ENCODE measurements around the gene HOXD10.

The HOXD10 gene

DNA sequence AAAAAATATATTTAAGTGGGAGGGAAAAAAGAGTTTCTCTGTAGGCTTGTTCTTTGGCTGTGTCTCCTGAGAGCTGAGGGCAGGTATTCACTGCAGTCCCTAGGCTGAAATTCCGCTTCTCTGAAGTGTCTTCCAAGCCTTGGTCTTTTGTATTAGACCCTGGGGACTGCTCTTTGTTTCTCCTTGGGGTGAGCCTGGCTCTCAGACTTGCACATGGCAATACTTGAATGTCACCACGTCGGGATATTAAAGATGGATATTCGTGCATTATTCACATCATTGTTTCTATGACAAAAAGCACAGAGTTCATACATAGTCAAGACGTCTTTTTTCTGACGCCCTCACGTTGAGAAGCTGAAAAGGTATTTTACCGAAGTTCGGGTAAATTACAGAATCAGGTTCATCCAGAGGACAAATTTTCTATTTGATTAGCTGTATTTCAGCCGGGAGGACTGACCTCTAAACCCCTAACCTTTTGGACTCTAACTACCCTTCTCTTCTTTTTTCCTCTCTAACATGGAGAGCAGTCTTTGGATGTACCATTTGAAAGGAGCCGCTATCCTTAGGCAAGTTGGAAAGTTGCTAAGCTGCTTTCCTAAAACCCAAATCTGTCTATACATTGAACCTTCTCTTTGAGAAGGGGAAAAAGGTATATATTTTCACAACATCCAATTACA is 38.1 kb downstream of the HOXD10 start:
- Histone ChIP-seq H3K27ac (ENCODE audit: low read length) (no peak overlapping the region), H3K36me3 (ENCODE audit: control insufficient read depth in 1 of 2, insufficient read depth in 2 of 2, low read length in 2 of 2) (no peaks in the 10 kb centered on the region), H3K4me1 (ENCODE audit: control insufficient read depth in 1 of 2, insufficient read depth in 2 of 2, low read length in 2 of 2) (peaks cover 0 to 34% of the 10 kb centered on the region in 2 donors), H3K9me3 (ENCODE audit: control insufficient read depth in 1 of 2, low read length in 2 of 2) (no peaks in the 10 kb centered on the region), H3K4me3 (ENCODE audit: low read depth in 1 of 2, low read length in 2 of 2) (no peak overlapping the region), H3K27me3 (ENCODE audit: low read depth, low read length) (peaks cover 52% of the 10 kb centered on the region)

DNA sequence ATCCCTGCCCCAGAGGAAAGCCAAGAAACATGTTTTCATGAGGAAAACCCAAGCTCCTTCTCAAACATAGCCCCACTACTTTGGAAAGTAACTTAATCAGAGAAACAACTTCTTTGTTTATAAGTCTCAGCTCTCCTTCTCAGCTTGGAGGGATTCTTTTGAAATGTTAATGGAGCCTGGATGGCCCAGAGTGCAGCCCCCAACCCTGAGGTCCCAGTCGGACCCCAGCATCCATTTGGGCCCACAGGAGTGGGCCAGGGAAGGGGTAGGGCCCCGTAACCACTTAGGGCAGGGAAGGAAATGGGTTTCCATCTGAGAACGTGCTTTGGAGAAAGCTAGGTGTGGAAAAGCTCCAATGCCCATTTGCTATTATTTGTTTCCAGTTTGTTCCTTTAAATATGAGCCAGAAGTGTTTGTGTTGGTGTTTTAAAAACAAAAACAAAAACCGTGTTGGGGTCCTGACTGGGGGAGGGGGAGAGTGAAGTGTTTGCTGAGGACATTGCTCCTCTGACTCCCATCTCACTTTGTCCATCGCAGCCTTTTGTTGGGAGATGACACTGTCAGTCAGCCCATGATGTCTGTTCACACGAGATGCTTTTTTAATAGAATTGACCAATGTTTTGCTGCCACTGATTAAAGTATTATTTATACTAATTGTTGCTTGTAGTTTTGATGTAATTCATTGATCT is 38.9 kb downstream of the HOXD10 start:
- H3K27me3 ChIP-seq (ENCODE audit: low read depth, low read length), result peaks cover 52% of the 10 kb centered on the region
- no peaks in the 10 kb centered on the region for H3K36me3 ChIP-seq (ENCODE audit: control insufficient read depth in 1 of 2, insufficient read depth in 2 of 2, low read length in 2 of 2)
- H3K9me3 ChIP-seq (ENCODE audit: control insufficient read depth in 1 of 2, low read length in 2 of 2), result no peaks in the 10 kb centered on the region
- no peak overlapping the region for H3K4me3 ChIP-seq (ENCODE audit: low read depth in 1 of 2, low read length in 2 of 2)
- H3K4me1 ChIP-seq (ENCODE audit: control insufficient read depth in 1 of 2, insufficient read depth in 2 of 2, low read length in 2 of 2), result peaks cover 0 to 42% of the 10 kb centered on the region in 2 donors
- no peak overlapping the region for H3K27ac ChIP-seq (ENCODE audit: low read length)

DNA sequence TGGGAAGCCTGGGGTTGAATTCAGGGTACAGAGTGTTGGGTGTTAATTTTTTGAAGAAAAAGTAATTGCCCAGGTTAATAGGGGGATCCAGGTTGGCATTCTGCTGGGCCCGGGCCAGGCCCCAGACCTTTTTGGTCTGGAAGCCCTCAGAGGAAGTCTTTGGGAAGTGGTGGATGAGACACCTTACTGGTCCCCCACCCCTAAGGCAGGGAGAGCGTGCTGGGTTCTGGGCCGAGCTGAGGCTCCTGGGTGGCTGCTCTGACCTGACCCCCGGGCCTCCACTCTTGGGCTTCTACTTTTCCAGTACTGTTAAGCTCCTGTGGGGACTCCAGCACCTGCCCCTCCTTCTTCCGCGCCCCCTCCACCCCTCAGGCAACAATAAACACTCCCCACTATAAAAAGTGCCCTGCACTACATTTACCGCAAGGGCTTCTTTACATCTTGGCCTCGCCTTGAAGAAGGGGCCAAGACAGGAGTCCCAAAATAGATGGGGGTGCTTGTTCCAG is 39.8 kb downstream of the HOXD10 start:
- Histone ChIP-seq H3K27me3 (ENCODE audit: low read depth, low read length) (peaks cover 55% of the 10 kb centered on the region), H3K27ac (ENCODE audit: low read length) (no peak overlapping the region), H3K9me3 (ENCODE audit: control insufficient read depth in 1 of 2, low read length in 2 of 2) (no peaks in the 10 kb centered on the region), H3K36me3 (ENCODE audit: control insufficient read depth in 1 of 2, insufficient read depth in 2 of 2, low read length in 2 of 2) (no peaks in the 10 kb centered on the region), H3K4me1 (ENCODE audit: control insufficient read depth in 1 of 2, insufficient read depth in 2 of 2, low read length in 2 of 2) (peaks cover 0 to 43% of the 10 kb centered on the region in 2 donors), H3K4me3 (ENCODE audit: low read depth in 1 of 2, low read length in 2 of 2) (no peak overlapping the region)

DNA sequence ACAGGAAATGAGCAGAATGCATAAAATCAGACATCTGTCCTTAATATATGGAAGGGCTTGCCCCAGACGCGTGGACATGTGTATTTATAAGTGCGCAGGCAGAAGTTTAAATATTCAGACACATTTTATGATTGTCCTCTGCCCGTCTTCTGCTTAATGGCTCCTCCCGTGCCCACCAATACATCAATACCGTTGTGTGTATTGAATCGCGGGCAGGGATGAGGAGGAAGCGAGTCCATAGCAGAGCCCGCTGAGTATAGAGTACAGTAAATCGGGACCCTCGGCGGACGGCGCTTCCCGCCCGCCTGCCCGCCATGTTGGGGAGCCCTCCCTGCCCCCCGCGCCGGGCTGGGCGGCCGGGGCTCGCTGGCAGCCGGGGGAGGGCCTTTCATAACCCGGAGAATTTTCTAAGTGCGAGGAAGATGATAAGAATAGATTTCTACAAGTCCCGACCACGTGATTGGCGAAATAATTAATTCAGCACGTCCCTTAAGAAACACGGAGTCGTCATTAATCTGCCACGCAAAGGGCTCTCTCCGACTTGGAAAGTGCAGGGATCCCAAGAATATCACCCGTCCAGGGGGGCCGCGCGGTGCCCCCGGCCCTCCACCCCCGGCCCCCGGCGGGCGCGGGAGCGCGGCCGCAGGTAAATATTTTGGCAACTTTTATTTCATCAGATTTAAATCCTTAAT is 40.4 kb downstream of the HOXD10 start, which contains the start of gene HOXD3:
Gene HOXD3, plus strand, starts transcription at position 501 of the 692 bp plus-strand sequence. CDS start 11,808 bp downstream, outside the sequence.
- H3K4me1 ChIP-seq (ENCODE audit: control insufficient read depth in 1 of 2, insufficient read depth in 2 of 2, low read length in 2 of 2), result peaks cover 0 to 38% of the 10 kb centered on the region in 2 donors
- no peaks in the 10 kb centered on the region for H3K36me3 ChIP-seq (ENCODE audit: control insufficient read depth in 1 of 2, insufficient read depth in 2 of 2, low read length in 2 of 2)
- H3K27me3 ChIP-seq (ENCODE audit: low read depth, low read length), result peaks cover 56% of the 10 kb centered on the region
- H3K4me3 ChIP-seq (ENCODE audit: low read depth in 1 of 2, low read length in 2 of 2), result peak within 1 kb of the TSS; percentile 30 to 48
- no peaks in the 10 kb centered on the region for H3K9me3 ChIP-seq (ENCODE audit: control insufficient read depth in 1 of 2, low read length in 2 of 2)
- no peak within 1 kb of the TSS for H3K27ac ChIP-seq (ENCODE audit: low read length)

DNA sequence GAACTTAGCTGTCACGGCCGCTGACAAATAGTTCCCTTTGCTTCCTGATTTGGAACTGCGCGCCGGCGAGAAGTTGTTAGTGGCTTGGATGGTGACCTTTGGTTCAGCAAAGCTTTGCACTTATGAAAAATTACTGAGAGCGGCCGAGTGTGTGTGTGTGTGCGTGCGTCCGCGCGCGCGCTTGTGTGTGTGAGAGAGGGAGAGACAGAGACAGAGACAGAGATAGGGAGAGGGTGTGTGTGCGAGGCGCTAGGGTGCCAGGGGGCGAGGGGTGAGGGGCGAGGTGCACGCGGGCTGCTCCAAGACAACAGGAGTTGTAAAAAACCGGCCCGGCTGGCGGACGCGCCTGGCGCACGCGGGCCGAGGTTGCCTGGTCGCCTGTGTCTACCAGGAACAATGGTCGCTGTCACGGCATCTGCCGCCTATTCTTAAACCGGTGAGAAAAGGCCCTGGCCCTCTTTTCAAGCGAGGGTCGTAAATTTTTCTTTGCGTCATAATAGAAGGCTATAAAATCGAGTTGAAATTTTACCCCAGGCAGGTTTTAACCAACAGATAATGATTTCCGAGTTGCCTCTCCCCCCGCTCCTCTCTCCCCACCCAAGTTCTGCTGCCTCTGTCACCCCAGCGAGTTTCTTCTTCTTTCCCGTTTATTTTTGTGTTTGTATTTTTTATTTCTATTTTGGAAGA is 41.1 kb downstream of the HOXD10 start:
- Histone ChIP-seq H3K36me3 (ENCODE audit: control insufficient read depth in 1 of 2, insufficient read depth in 2 of 2, low read length in 2 of 2) (no peaks in the 10 kb centered on the region), H3K4me1 (ENCODE audit: control insufficient read depth in 1 of 2, insufficient read depth in 2 of 2, low read length in 2 of 2) (peaks cover 0 to 42% of the 10 kb centered on the region in 2 donors), H3K9me3 (ENCODE audit: control insufficient read depth in 1 of 2, low read length in 2 of 2) (no peaks in the 10 kb centered on the region), H3K27ac (ENCODE audit: low read length) (no peak overlapping the region), H3K27me3 (ENCODE audit: low read depth, low read length) (peaks cover 62% of the 10 kb centered on the region), H3K4me3 (ENCODE audit: low read depth in 1 of 2, low read length in 2 of 2) (peak overlapping the region; percentile 30 to 48)

DNA sequence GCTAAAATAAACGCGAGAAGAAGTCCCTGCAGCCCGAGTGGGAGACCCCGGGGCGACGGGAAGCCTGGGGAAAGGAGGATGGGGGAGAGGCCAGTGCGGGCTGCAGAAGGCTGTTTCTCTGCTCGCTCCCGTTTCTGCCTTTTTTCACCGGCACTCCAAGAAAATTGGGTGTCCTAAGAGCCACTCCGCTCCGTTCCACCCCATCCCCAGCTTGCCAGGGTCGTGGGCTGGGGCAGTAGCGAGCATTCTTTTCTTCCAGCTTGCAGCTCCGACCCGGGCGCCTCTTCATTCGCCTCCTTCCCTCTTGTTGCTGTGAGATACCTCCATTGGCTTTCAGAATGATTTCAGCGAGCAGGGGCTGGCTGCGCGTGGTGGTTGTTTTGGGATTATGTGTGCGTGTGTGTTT is 41.6 kb downstream of the HOXD10 start:
- peaks cover 0 to 42% of the 10 kb centered on the region in 2 donors for H3K4me1 ChIP-seq (ENCODE audit: control insufficient read depth in 1 of 2, insufficient read depth in 2 of 2, low read length in 2 of 2)
- no peak overlapping the region for H3K4me3 ChIP-seq (ENCODE audit: low read depth in 1 of 2, low read length in 2 of 2)
- no peaks in the 10 kb centered on the region for H3K36me3 ChIP-seq (ENCODE audit: control insufficient read depth in 1 of 2, insufficient read depth in 2 of 2, low read length in 2 of 2)
- peaks cover 66% of the 10 kb centered on the region for H3K27me3 ChIP-seq (ENCODE audit: low read depth, low read length)
- no peak overlapping the region for H3K27ac ChIP-seq (ENCODE audit: low read length)
- no peaks in the 10 kb centered on the region for H3K9me3 ChIP-seq (ENCODE audit: control insufficient read depth in 1 of 2, low read length in 2 of 2)

DNA sequence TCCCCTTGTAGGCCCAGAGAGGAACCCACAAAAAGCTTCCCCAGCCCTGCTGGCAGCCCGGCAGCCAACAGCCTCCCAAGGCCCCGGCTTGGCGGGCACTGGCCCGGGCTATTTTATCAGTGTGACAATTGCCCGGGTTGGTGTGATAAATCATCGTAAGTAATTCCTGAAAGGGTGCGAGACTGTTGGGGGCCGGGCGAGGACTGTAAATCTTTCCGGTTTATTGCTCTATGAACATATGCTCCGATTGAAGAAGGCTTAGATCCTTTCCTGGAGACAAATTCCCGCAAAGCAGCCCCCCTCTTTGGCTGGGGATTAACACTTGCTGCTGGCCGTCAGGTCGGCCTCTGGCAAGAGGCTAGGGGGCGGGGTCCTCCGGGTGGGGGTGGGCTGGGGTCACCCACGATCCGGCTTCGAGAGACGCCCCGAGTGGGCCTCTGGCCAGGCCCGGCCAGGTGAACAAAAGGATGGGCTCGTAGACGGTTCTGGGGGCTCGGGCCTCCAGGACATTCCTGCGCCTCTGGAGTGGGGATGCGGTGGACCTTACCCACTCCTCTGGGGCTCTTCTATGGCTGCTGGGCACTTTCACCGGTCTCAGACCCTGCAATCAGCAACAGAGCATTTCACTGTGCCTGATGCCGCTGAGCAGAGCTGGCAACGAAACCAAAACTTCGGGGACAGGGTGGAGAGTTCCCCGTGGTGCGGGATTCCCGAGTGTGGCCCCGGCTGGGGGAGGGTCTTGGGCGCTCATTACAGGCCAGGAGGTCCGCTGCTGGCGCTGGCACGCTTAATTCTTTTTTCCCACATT is 42.5 kb downstream of the HOXD10 start:
- Histone ChIP-seq H3K36me3 (ENCODE audit: control insufficient read depth in 1 of 2, insufficient read depth in 2 of 2, low read length in 2 of 2) (no peaks in the 10 kb centered on the region), H3K4me1 (ENCODE audit: control insufficient read depth in 1 of 2, insufficient read depth in 2 of 2, low read length in 2 of 2) (peaks cover 0 to 42% of the 10 kb centered on the region in 2 donors), H3K27ac (ENCODE audit: low read length) (no peak overlapping the region), H3K27me3 (ENCODE audit: low read depth, low read length) (peaks cover 68% of the 10 kb centered on the region), H3K9me3 (ENCODE audit: control insufficient read depth in 1 of 2, low read length in 2 of 2) (no peaks in the 10 kb centered on the region), H3K4me3 (ENCODE audit: low read depth in 1 of 2, low read length in 2 of 2) (no peak overlapping the region)

DNA sequence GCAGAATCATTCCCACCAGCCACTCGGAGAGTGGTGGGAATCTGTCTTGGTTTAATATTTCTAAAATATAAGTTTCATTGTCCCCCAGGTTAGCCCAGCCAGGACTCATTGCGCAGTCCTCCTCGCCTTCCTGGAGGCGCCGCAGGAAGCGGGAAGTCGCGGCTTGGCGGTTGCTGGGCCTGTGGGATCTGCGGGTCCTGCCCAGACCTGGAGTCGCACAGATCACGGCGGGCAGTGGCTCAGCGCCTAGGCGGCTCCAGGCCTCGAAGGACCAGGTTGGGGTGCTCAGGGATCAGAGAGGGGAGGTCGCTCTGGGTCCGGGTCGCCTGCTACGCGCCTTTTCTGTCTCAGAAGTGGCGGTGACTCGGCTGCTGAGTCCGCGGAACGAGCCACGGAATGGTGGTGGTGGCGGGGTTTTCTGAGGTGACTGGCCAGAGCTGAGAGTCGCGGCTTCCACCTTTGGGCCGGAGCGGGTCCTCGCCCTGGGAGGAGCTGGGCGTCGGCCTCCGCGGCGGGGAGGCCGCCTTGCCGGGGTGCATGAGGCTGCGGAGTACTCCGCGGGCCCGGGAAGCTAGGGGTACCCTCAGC is 43.2 kb downstream of the HOXD10 start:
- no peaks in the 10 kb centered on the region for H3K9me3 ChIP-seq (ENCODE audit: control insufficient read depth in 1 of 2, low read length in 2 of 2)
- peak overlapping the region in 1 of 2 donors; percentile 24 for H3K4me3 ChIP-seq (ENCODE audit: low read depth in 1 of 2, low read length in 2 of 2)
- peaks cover 0 to 44% of the 10 kb centered on the region in 2 donors for H3K4me1 ChIP-seq (ENCODE audit: control insufficient read depth in 1 of 2, insufficient read depth in 2 of 2, low read length in 2 of 2)
- H3K27me3 ChIP-seq (ENCODE audit: low read depth, low read length), result peaks cover 75% of the 10 kb centered on the region
- H3K27ac ChIP-seq (ENCODE audit: low read length), result no peak overlapping the region
- no peaks in the 10 kb centered on the region for H3K36me3 ChIP-seq (ENCODE audit: control insufficient read depth in 1 of 2, insufficient read depth in 2 of 2, low read length in 2 of 2)

DNA sequence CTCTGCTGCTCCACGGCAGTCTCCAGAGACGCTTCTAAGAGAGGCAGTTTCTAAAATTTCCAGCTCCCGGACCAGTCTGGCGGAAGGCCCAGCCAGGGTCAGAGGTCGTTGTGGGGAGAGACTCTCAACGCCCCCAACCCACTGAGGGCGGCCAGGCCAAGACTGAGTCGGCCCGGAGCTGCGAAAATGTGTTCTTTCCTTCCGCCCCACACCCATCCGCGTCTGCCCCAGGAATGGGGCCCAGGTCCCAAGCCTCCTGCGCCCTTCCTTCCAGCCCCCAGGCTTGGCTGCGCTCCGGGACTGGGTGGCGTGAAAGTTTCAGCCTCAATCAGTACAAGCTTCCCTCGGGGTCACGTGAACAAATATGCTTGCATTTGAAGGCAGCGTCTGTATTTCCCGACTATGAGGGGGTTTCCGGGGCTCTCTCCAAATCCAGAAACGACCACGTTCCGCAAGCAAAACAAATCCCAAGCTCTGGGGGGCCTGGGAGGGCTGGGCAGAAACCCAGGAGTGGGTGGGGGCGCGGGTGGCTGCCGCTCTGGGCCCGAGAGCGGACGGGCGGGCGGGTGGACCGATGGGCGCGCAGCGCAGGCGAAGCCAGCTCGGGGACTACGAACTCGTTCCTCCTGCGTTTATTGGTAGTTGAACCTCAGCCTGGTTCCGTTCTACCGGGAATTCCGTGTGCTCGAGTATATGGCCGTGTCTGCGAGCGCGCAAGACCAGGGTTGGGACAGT is 43.8 kb downstream of the HOXD10 start:
- peaks cover 80% of the 10 kb centered on the region for H3K27me3 ChIP-seq (ENCODE audit: low read depth, low read length)
- H3K27ac ChIP-seq (ENCODE audit: low read length), result no peak overlapping the region

More for the DNA sequence above, 43.8 kb downstream of the HOXD10 start:
- Histone ChIP-seq H3K4me3 (ENCODE audit: low read depth in 1 of 2, low read length in 2 of 2) (peak overlapping the region in 1 of 2 donors; percentile 24), H3K9me3 (ENCODE audit: control insufficient read depth in 1 of 2, low read length in 2 of 2) (no peaks in the 10 kb centered on the region), H3K4me1 (ENCODE audit: control insufficient read depth in 1 of 2, insufficient read depth in 2 of 2, low read length in 2 of 2) (peaks cover 0 to 50% of the 10 kb centered on the region in 2 donors), H3K36me3 (ENCODE audit: control insufficient read depth in 1 of 2, insufficient read depth in 2 of 2, low read length in 2 of 2) (no peaks in the 10 kb centered on the region)

All from muscle layer of duodenum (tissue), 2 donors.